Stimulated activated CD8-positive, alpha-beta memory T cell treated with anti-CD3 and anti-CD28 coated beads, Interleukin-2, amount 100 ng/mL, for 1 hour (primary cell): ENCODE data around the gene PAMR1.

Source experiments
- DNase-seq, 2 donors: peaks; one replicate each; pipeline ENCODE4 v3.0.0-alpha.2; 2020; ENCODE audit warnings: low read depth in 2 of 2

Gene PAMR1

GRCh38 chr11:35454362-35454761, 71.1 kb downstream of the PAMR1 start:
- no peak for DNase-seq

- DNase-seq = no peak
Measured at GRCh38 chr11:35436581-35437250, 88.7 kb downstream of the PAMR1 start.

- DNase-seq = no peak
Measured at GRCh38 chr11:35433588-35433987, 91.8 kb downstream of the PAMR1 start.

- DNase-seq = no peak
Measured at GRCh38 chr11:35432464-35432863, 93.0 kb downstream of the PAMR1 start.

- DNase-seq = no peak
Measured at GRCh38 chr11:35427071-35427470, 98.3 kb downstream of the PAMR1 start.

GRCh38 chr11:35426351-35426750, 99.1 kb downstream of the PAMR1 start:
- DNase-seq = no peak

GRCh38 chr11:35425603-35426212, 99.7 kb downstream of the PAMR1 start:
- DNase-seq = no peak

- DNase-seq = no peak
Measured at GRCh38 chr11:35424157-35424940, 101.1 kb downstream of the PAMR1 start.

- DNase-seq = no peak
Measured at GRCh38 chr11:35420371-35420770, 105.0 kb downstream of the PAMR1 start.

GRCh38 chr11:35419830-35420333, 105.5 kb downstream of the PAMR1 start:
- DNase-seq = no peak

- no peak for DNase-seq
Measured at GRCh38 chr11:35419184-35419829, 106.1 kb downstream of the PAMR1 start, which contains the start of gene SLC1A2. Gene SLC1A2, minus strand, starts transcription at chr11:35419558. Its CDS starts 592 bp downstream, at chr11:35418966.

- DNase-seq = no peak
Measured at GRCh38 chr11:35418282-35419183, 106.9 kb downstream of the PAMR1 start.

GRCh38 chr11:35415487-35415886, 109.9 kb downstream of the PAMR1 start:
- DNase-seq = no peak

GRCh38 chr11:35414776-35415175, 110.6 kb downstream of the PAMR1 start:
- no peak for DNase-seq

GRCh38 chr11:35414311-35414710, 111.1 kb downstream of the PAMR1 start:
- DNase-seq = no peak

GRCh38 chr11:35413598-35413997, 111.8 kb downstream of the PAMR1 start:
- DNase-seq = no peak

GRCh38 chr11:35412285-35412684, 113.1 kb downstream of the PAMR1 start:
- DNase-seq = no peak

GRCh38 chr11:35407041-35407440, 118.4 kb downstream of the PAMR1 start:
- DNase-seq = no peak

GRCh38 chr11:35404388-35404775, 121.0 kb downstream of the PAMR1 start:
- DNase-seq = no peak

- no peak for DNase-seq
Measured at GRCh38 chr11:35403765-35404387, 121.5 kb downstream of the PAMR1 start.
